Skin of body (tissue), 2 donors: ENCODE data around the gene CCDC88A. TPM values are rescaled to one million over a fixed set of nuclear protein-coding genes. Genes with fewer than 3 reads are reported as not detected.
"Not testable (repeated sequence)": the region's sequence is repeated elsewhere in the genome, so short reads cannot be mapped to it uniquely, and the experiment has no call there.

Experiments
- DNase-seq: peaks from one replicate; lab custom pipeline; 2025; lab: John Stamatoyannopoulos, UW
- total RNA-seq: library from RNA; depleted of rRNA; stranded (reverse); fragments of >200 nt; gene quantifications from one replicate; pipeline ENCODE4 v1.2.3, GENCODE V29; 2014

Gene CCDC88A
- total RNA-seq, 1 donor from 2014 or later, result 71.1 TPM

DNA sequence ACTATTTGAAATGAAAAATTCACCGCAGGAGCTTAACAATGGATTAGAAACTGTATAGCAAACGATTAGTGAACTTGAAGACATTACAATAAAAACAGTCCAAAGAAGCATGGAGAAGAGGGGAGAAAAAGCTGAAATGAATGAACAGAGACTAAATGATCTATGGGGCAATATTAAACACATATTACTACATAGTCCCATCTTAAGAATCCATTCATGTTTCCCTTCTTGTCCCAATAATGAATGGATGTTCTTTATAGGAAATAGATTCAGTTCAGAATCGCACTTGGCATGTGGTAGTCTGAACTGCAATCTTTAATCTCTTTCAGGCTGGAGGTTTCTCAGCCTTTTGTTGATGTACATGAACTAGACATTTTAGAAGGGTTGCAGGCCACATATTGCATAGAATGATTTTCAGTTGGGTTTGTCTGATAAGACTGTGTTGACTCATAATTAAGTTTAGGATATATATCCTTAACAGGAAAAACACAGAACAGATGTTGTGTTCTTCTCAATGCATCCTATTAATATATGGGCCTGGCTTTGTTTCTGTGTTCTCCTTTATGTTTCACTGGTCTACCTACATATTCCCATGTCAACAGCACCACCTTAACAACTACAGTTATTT lies 27.9 kb downstream of the CCDC88A start:
- DNase-seq, result no peak

DNA sequence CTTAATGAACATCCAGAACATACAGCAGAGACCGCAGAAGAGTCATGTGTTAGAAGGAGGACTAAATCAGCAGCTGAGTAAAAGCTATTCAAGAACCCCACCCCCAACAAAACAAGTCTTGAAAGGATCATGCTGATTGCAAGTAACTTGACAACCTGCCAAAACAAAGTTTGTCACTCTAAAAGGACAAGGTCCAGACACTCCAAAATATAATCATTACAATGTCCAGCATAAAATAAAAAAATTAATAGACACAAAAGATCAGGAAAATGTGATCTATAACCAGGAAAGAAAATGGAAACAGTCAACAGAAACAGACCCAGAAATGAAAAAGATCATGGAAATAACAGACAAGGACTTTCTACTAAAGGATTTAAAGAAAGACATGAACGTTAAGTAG lies 28.5 kb downstream of the CCDC88A start:
- DNase-seq, result no peak

- DNase-seq, result not testable (repeated sequence)
Observed at GRCh38 chr2:55385516-55385915, 34.1 kb downstream of the CCDC88A start.

GRCh38 chr2:55384786-55385185 lies 34.9 kb downstream of the CCDC88A start:
- DNase-seq, result no peak

GRCh38 chr2:55371376-55371775 lies 48.3 kb downstream of the CCDC88A start:
- no peak for DNase-seq

DNA sequence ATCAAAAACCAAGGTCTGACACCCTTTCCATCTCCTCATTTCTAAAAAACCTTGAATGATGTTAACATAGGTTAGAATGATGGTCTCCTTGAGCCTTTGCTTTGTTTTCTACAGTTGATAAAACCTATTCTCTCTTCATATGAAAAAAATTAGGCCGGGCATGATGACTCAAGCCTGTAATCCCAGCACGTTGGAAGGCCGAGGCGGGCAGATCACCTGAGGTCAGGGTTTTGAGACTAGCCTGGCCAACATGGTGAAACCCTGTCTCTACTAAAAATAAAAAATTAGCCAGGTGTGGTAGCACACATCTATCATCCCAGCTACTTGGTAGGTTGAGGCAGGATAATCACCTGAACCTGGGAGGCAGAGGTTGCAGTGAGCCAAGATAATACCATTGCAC lies 49.4 kb downstream of the CCDC88A start:
- DNase-seq, result no peak

GRCh38 chr2:55365303-55365702 lies 54.4 kb downstream of the CCDC88A start:
- DNase-seq, result no peak

DNA sequence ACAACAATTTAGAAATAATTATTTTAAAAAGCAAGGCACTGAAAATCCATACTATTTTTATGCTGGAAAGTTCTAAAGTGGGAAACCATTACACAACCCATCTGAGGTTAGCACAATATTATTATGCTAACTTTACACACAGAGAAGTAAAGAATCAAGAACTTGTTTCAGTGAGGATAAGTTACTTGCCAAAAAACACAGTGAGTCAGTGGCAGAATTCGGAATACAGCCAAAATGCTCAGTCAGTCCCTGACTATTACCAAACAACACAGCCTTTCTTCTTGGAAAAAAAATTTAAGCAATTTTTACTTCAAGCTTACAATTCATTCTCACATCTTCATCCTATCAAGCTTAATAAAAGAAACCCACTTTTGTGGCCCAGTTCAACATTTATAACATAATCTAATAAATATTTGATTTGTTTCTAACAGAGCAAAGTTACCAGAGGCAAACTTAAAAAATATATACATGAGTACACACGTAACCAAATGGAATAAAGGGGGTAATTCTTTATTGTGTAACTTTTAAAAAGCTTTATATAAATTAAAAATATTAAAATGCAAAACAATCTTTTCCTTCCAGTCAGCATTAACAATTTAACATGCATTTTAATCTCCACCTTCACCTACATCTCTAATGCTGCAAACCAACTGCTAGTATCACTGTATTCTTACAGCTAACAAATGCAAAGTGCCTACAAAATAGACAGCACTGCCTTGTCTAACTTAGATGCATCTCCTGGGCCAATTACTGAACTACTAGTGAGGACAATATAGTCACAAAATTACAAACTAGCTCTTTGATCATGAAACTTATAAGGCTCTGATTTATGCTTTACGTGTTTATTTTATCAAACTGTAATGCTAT lies 55.2 kb downstream of the CCDC88A start:
- DNase-seq, result peak; percentile 21

- no peak for DNase-seq
Observed at GRCh38 chr2:55363636-55364035, 56.0 kb downstream of the CCDC88A start.

DNA sequence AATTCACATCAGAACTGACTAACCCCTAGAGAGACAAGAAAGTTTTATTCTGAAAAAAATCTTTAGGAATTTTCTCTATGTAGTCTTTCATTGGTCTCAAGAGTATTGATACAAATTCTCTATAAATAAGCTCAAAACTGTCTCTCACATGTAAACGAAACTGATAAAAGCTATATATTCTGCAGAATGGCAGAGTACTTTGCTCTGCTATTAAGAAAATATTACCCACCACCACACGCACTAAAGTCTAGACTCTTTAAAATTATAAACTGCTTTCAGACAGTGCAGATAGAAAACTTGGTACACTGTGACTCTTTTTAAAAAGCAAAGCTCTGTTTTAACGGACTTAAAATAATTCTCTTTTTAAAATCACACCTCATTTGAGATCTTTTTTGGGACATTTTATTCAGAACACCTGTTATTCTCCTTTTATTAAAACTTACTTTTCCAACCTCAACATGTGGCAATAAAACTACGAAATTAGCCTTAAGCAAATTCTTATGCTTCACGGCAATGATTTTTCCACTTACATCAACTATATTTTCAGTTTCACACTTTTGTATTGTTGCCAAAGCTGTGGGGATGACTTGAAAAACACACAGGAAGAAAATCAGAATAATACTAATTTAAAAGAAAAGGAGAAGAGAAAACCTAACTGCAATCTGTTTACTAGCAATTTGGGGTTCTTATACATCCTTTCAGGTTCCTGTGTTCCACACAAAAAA lies 58.0 kb downstream of the CCDC88A start:
- DNase-seq, result no peak

- DNase-seq, result no peak
Observed at GRCh38 chr2:55358451-55358850, 61.2 kb downstream of the CCDC88A start.

- DNase-seq, result no peak
Observed at GRCh38 chr2:55357927-55358326, 61.7 kb downstream of the CCDC88A start.

GRCh38 chr2:55357164-55357563 lies 62.5 kb downstream of the CCDC88A start:
- no peak for DNase-seq

DNA sequence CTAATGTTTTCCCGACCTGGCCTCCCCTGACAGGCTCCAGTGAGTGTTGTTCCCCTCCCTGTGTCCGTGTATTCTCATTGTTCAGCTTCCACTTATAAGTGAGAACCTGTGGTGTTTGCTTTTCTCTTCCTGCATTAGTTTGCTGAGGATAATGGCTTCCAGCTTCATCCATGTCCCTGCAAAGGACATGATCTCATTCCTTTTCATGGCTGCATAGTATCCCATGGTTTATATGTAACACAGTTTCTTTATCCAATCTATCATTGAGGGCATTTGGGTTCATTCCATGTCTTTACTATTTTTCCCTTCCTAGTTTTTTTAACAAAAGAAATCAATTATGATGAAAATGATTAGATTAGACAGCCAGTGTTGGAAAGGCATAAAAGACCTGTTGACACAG lies 63.5 kb downstream of the CCDC88A start:
- not testable (repeated sequence) for DNase-seq

DNA sequence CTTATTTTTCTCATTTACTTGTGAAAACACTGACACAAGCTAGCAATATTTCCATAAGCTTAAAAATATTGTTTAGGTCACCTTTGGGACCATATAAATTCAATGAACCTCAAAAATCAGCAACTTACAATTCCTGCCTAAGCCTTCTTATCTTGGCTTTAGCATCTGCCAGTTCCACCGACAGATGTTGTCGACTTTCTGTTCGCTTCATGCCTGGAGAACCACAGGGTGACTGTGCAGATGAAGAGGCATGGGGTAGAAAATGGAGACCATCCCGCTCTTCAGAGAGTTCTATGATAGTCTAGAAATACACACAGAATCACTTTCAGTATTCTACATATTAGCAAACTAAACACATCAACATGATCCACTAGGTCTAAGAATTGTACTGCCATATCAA lies 64.2 kb downstream of the CCDC88A start:
- no peak for DNase-seq

- DNase-seq, result no peak
Observed at GRCh38 chr2:55351672-55352071, 68.0 kb downstream of the CCDC88A start.

GRCh38 chr2:55345064-55345463 lies 74.6 kb downstream of the CCDC88A start:
- no peak for DNase-seq

- no peak for DNase-seq
Observed at GRCh38 chr2:55338268-55338667, 81.4 kb downstream of the CCDC88A start.

DNA sequence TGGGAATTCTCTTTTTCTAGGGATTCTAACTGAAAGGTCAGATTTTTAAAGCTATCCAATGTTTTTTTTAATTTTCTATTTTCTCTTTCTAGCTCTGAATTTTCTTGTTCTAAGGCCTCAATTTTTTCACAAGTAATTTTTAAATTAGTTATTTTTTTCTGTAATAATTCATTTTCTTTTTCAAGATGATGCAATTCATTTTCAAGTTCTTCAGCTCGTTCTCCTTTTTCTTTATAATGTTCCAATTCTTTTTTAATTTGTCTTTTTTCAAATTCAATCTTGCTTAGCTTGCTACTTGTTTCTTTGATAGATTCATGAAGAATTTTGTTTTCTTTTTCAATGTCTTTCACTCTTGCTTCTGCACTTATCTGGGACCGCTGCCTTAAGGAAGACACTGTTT lies 84.9 kb downstream of the CCDC88A start:
- no peak for DNase-seq

DNA sequence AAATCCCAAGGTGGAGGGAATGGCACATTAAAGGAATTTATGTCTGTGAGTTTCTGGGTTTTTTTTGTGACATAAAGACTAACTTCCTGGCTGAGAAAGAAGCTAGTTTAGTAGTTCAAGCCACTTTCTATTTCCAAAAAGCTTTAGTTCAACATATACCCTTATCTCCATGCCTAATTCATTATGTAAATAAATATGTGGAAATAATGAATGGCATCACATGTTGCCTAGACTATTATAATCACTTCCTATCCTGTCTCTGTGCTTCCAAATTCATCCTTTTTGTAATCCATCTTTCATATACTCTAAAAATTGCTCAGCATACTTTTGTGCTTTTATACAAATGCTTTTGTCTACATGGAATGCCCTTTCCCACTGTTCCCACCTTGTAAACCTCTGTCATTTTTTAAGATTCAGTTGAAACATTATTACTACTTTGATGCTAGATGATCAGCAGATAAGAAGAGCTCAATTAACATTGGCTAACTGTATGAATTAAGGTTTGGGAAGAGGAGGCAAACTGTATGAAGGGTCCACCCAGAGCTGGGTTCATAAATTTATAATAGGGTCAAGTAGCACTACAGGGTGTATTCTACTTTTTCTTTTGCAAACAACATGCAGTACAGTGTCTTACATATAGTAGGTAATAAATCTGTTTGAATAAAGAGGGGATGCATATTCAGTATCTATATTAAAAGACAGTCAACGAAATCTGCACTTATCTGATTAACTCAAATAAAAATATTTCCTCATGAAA lies 88.9 kb downstream of the CCDC88A start:
- no peak for DNase-seq

DNA sequence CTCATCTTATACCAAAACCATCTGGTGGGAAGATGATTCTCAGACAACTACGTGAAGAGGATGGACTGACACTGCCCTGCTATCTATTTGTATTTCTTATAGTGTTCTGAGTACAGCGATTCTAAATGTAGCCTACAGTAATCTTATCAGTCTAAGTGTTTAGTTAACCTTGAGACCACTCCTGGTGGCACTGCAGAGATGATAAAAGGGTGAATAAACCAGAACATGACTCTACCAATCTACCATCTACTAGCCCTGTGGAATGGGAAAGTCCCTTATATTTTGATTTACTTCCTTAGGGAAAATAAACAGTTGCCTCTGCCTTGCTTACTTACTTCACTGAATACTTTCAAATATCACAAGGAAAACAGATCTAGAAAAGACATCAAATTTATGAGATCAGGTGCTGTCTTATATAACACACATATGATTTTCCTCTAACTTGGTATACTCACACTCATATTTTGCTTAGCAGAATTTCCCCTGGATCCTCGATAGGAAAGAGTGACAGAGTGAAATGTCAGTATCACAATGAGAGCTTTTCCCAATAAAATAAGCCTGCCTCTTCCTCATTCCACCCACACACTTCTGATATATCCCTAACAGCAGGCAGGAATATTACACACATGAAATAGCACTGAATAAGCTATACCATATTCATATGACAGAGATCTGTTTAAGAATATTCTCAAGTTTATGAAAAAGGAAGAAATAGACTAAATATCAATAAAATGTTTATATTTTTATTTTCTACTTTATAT lies 92.0 kb downstream of the CCDC88A start:
- DNase-seq, result no peak
